ENCODE results near the gene SETD2. TPM values are rescaled to one million over a fixed set of nuclear protein-coding genes. Genes with fewer than 3 reads are reported as not detected.

The SETD2 gene
- total RNA-seq, 1 experiment from 2014 or later = 60.8 TPM

DNA sequence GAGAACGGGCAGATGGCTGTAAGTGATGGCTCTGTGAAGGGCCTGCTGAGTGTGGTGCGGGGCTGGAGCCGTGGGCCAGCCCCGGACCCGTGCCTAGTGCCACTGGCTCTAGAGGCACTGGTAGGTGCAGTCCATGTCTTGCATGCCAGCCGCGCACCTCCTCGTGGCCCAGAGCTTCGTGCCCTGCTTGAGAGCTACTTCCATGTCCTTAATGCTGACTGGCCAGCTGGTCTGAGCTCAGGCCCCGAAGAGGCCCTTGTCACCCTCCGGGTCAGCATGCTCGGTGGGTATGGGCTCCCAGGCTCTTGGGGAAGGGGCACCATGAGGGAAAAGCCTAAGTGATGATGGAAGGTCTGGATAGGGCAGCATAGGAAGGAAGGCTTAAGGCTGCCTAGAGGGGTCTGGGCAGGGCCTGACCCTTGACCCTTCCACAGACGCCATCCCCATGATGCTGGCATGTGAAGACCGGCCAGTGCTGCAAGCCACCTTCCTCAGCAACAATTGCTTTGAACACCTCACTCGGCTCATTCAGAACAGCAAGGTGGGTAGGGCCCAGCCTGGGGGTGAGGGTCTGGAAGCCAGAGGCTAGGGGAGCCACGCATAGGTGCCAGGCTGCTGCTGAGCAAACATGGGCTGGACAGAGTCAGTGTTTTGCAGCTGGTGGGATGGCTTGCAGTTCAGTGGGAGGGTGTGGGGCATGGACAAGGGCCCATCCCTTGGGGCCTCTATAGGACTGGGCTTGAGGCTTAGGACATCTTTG is 172.3 kb downstream of the SETD2 start:
- Histone ChIP-seq H3K4me1 (ENCODE audit: insufficient read depth, low read length) (peaks cover 4% of the 10 kb centered on the region; the same call in 1 of the 2 replicates), H3K9me3 (ENCODE audit: control insufficient read depth, low read depth, low read length) (no peaks in the 10 kb centered on the region), H2BK15ac (ENCODE audit: low read depth, low read length) (no peak overlapping the region), H3K23me2 (ENCODE audit: insufficient read length, low read depth, low read length, poor library complexity, severe bottlenecking) (no peaks in the 10 kb centered on the region), H2BK12ac (ENCODE audit: insufficient read length, low read depth, low read length) (no peak overlapping the region), H2AK5ac (ENCODE audit: insufficient read length, low read length) (no peak overlapping the region), H3K4ac (ENCODE audit: low read depth, low read length) (no peak overlapping the region), H4K91ac (ENCODE audit: insufficient read length, low read depth, low read length) (no peak overlapping the region), H3K4me2 (ENCODE audit: insufficient read depth, insufficient read length, low read length) (no peak overlapping the region), H3K27me3 (ENCODE audit: insufficient read depth, low read length) (no peaks in the 10 kb centered on the region), H2BK5ac (ENCODE audit: insufficient read length, low read length) (no peak overlapping the region), H3K9ac (ENCODE audit: extremely low read depth, insufficient read length, low read length) (no peak overlapping the region), H3K23ac (ENCODE audit: insufficient read length, low read depth, low read length) (no peak overlapping the region), H4K8ac (replicated peaks; ENCODE audit: insufficient read length, low read depth, low read length) (no peak overlapping the region), H3K79me1 (ENCODE audit: insufficient read depth, low read depth, low read length, poor library complexity, severe bottlenecking) (no peaks in the 10 kb centered on the region), H3T11ph (ENCODE audit: low read length) (no peak overlapping the region), H2AFZ (ENCODE audit: low read length) (no peak overlapping the region), H2BK120ac (ENCODE audit: low read depth, low read length, poor library complexity, severe bottlenecking) (no peak overlapping the region), H3K18ac (ENCODE audit: insufficient read length, low read depth, low read length) (no peak overlapping the region), H4K5ac (ENCODE audit: insufficient read length, low read depth, low read length) (no peak overlapping the region), H3K79me2 (ENCODE audit: insufficient read depth, low read length) (no peaks in the 10 kb centered on the region), H3K27ac (ENCODE audit: insufficient read length, low read depth, low read length) (no peak overlapping the region), H3K14ac (ENCODE audit: insufficient read depth, low read length) (no peak overlapping the region; the same call in 1 of the 2 replicates), H2BK20ac (ENCODE audit: low read depth, low read length, poor library complexity, severe bottlenecking) (no peak overlapping the region), H3K56ac (ENCODE audit: insufficient read length, low read depth, low read length) (no peak overlapping the region), H4K20me1 (ENCODE audit: control insufficient read depth, insufficient read depth, insufficient read length) (no peaks in the 10 kb centered on the region)
- Mint-ChIP-seq H3K36me3 (ENCODE audit: insufficient read depth in 1 of 3, low read depth in 3 of 3) (peaks cover 15 to 30% (median 16%) of the 10 kb centered on the region in 3 experiments), H3K4me3 (no peak overlapping the region), H3K4me1 (peaks cover 27 to 33% of the 10 kb centered on the region in 2 experiments), H3K9me3 (no peaks in the 10 kb centered on the region), H3K27me3 (ENCODE audit: low read depth) (no peaks in the 10 kb centered on the region), H3K27ac (no peak overlapping the region)
- no peak for TF ChIP-seq CTCF (conservative IDR thresholded peaks at IDR 0.05)
- no CpG with 5 or more reads among the region's 16 CpGs for WGBS (ENCODE audit: extremely low coverage, insufficient read length, low lambda C conversion rate)
- DNase-seq = no peak

All from H9 (cell line).